ENCODE data around the gene KEAP1. TPM values are rescaled to one million over a fixed set of nuclear protein-coding genes. Genes with fewer than 3 reads are reported as not detected.
"Not testable (repeated sequence)": the region's sequence is repeated elsewhere in the genome, so short reads cannot be mapped to it uniquely, and the experiment has no call there.

Gene KEAP1
- total RNA-seq, 2 experiments from 2014 or later, result 68.0 to 71.0 TPM

DNA sequence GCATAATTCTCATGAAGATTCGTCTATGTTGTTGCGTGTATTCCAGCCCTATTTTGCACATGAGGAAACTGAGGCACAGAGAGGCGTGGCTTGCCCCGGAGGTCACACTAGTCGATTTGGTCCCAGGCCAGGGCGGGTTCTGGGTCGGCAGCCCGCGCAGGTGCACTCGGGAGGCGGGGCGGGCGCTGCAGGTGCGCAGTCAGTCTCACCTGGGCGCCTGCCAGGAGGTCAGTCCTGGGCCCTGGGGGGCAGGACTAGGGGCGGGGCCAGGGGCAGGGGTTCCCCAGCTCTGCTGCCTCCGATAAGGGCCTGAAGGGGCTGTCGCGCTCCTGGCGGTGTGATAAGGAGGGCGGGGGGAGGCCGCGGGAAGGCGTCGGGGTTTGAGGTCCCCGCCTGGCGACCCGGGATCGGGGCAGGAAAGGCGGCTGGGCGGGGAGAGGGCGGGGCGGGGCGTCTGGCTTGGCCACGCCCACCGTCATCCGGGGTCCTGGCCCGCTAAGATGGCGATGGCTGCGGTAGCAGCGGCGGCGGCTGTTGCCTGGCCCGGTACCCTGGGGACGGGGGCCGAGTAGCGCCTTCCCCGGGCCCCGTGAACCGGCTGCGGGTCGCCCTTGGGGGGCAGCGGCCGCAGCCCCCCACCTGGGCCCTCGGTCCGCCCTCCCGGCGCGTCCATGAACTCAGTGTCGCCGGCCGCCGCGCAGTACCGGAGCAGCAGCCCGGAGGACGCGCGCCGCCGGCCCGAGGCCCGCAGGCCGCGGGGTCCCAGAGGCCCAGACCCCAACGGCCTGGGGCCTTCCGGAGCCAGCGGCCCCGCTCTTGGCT is 40.5 kb upstream of the KEAP1 start, which contains the start of gene ATG4D:
Gene ATG4D, plus strand, starts transcription at position 485 of the 822 bp plus-strand sequence. Its CDS starts 187 bp downstream, at position 672.
- CTCF ChIA-PET, result interaction anchor here (1.5 to 2.7 kb wide), 4 partner anchors 9 to 60 kb away, joined by 3 to 18 read pairs (median 7); no protein-coding TSS in a partner anchor
- H3K4me3 Mint-ChIP-seq, result peak within 1 kb of the TSS; percentile 88
- intact Hi-C loops (cut with micrococcal nuclease), result loop anchor here (1.0 to 5.0 kb wide), 2 partner anchors 26 to 36 kb away; no protein-coding TSS in a partner anchor
- peak within 1 kb of the TSS; percentile 84 for H3K27ac Mint-ChIP-seq
- POLR2A ChIA-PET, result interaction anchor here (1.0 kb wide), 1 partner anchor 35 kb away, joined by 4 read pairs; no protein-coding TSS in a partner anchor
- peaks cover 3% of the 10 kb centered on the region for H3K36me3 Mint-ChIP-seq
- peaks cover 14% of the 10 kb centered on the region for H3K4me1 Mint-ChIP-seq (ENCODE audit: low read depth)
- no peaks in the 10 kb centered on the region for H3K9me3 Mint-ChIP-seq
- H3K27me3 Mint-ChIP-seq, result peaks cover 8% of the 10 kb centered on the region
- DNase-seq, result peak; percentile 85

DNA sequence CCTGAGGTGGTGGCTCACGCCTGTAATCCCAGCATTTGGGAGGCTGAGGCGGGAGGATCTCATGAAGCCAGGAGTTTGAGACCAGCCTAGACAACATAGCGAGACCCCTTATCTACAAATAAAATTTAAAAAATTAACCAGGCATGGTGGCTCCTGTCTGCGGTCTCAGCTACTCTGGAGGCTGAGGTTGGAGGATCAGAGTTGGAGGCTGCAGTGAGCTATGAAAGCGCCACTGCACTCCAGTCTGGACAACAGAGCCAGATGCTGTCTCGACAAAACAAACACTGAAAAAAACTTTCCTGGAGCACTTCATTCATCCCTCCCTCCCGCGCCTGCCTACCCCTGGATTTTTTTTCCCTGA is 39.9 kb upstream of the KEAP1 start:
- Mint-ChIP-seq H3K9me3 (no peaks in the 10 kb centered on the region), H3K27ac (peak overlapping the region; percentile 65), H3K4me3 (peak overlapping the region; percentile 68), H3K27me3 (peaks cover 10% of the 10 kb centered on the region), H3K4me1 (ENCODE audit: low read depth) (peaks cover 14% of the 10 kb centered on the region), H3K36me3 (peaks cover 3% of the 10 kb centered on the region)
- no peak for DNase-seq
- ChIA-PET CTCF (interaction anchor here (0.7 to 2.7 kb wide), 9 partner anchors 9 to 174 kb away, joined by 3 to 18 read pairs (median 4); partner anchors contain the start of genes CDKN2D and DNM2), POLR2A (interaction anchor here (0.6 to 1.0 kb wide), 2 partner anchors 13 to 35 kb away, joined by 3 to 4 read pairs; no protein-coding TSS in a partner anchor)
- intact Hi-C loops (cut with micrococcal nuclease), result loop anchor here (1.0 to 5.0 kb wide), 2 partner anchors 26 to 36 kb away; no protein-coding TSS in a partner anchor

DNA sequence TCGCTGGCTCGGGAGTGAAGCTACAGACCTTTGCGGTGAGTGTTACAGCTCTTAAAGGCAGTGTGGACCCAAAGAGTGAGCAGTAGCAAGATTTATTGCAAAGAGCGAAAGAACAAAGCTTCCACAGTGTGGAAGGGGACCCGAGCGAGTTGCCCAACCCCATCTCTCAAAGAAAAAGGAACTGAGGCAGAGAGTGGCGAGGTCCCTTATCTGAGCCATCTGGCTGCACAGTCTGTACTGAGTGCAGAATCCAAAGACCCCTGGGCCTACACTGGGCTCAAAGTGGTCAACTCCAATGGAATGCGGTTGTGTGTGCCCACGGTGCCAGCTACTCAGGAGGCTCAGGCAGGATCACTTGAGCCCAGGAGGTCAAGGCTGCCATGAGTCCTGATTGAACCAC is 35.9 kb upstream of the KEAP1 start:
- DNase-seq; H3K4me1 Mint-ChIP-seq (ENCODE audit: low read depth); intact Hi-C loops (cut with micrococcal nuclease); H3K9me3 Mint-ChIP-seq; H3K36me3 Mint-ChIP-seq; CTCF ChIA-PET; POLR2A ChIA-PET; H3K4me3 Mint-ChIP-seq; H3K27ac Mint-ChIP-seq: not testable (repeated sequence)
- peaks cover 16% of the 10 kb centered on the region for H3K27me3 Mint-ChIP-seq

DNA sequence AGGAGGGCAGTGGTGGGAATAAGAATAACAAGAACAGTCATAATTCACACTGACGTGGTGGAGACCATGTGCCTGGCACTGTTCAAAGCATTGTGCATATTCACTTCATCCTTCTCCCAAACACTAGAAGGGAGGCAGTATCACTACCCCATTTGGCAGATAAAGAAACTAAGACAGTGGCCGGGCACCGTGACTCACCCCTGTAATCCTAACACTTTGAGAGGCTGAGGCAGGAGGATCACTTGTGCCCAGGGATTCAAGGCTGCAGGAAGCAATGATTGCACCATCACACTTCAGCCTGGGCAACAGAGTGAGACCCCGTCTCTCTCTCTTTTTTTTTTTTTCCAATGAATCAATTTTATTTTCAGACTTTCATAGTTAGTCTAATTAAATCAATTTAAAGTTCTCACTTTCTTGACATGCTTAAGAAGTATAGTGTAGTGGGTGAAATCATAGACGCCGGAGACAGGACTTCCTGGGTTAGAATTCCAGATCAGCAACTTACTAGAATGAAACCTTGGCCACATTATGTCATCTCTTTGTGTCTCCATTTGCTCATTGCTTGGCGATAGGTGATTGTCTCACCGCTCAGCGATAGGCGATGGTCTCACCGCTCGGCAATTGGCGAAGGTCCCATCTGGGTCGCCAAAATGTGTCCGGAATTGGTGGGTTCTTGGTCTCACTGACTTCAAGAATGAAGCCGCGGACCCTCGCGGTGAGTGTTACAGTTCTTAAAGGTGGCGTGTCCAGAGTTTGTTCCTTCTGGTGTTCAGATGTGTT is 35.2 kb upstream of the KEAP1 start:
- Mint-ChIP-seq H3K9me3 (no peaks in the 10 kb centered on the region), H3K4me3 (no peak overlapping the region), H3K27me3 (peaks cover 20% of the 10 kb centered on the region), H3K4me1 (ENCODE audit: low read depth) (peaks cover 3% of the 10 kb centered on the region), H3K27ac (no peak overlapping the region), H3K36me3 (no peaks in the 10 kb centered on the region)
- intact Hi-C loops (cut with micrococcal nuclease), result no loop called here
- ChIA-PET CTCF (interaction anchor here (0.5 to 1.0 kb wide), 2 partner anchors 30 to 413 kb away, joined by 3 to 4 read pairs; no protein-coding TSS in a partner anchor), POLR2A (no interaction called here)
- DNase-seq, result no peak

DNA sequence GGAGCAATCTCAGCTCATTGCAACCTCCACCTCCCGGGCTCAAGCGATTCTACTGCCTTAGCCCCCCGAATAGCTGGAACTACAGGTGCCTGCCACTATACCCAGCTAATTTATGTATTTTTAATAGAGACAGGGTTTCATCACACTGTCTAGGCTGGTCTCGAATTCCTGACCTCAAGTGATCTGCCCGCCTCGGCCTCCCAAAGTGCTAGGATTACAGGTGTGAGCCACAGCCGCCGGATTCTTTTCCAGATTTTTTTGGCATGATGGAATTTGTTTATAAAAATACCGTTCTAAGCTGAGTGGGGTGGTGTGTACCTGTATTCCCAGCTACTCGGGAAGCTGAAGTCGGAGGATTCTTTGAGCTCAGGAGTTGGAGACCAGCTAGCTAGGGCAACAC is 34.5 kb upstream of the KEAP1 start:
- H3K4me1 Mint-ChIP-seq (ENCODE audit: low read depth), result no peaks in the 10 kb centered on the region
- H3K9me3 Mint-ChIP-seq, result no peaks in the 10 kb centered on the region
- intact Hi-C loops (cut with micrococcal nuclease), result no loop called here
- H3K27ac Mint-ChIP-seq, result no peak overlapping the region
- ChIA-PET CTCF (interaction anchor here (0.5 to 1.0 kb wide), 2 partner anchors 30 to 413 kb away, joined by 3 to 4 read pairs; no protein-coding TSS in a partner anchor), POLR2A (interaction anchor here (0.6 kb wide), 1 partner anchor 539 kb away, joined by 3 read pairs; no protein-coding TSS in a partner anchor)
- peaks cover 20% of the 10 kb centered on the region for H3K27me3 Mint-ChIP-seq
- DNase-seq, result no peak
- no peak overlapping the region for H3K4me3 Mint-ChIP-seq
- H3K36me3 Mint-ChIP-seq, result no peaks in the 10 kb centered on the region

DNA sequence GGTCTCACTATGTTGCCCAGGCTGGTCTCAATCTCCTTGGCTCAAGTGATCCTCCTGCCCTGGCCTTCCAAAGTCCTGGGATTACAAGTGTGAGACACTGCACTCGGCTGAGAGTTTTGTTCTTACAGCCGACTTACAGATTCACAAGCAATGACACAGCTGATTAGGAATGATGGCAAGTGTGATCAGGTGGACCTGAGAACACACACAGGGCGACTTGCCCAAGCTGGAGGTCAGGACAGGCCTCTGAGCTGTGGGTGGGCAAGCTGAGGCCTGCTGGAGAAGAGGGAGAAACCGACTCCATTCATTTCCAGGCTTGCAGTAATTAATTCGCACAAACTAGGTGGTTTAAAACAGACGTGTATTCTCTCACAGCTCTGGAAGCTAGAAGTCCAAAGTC is 32.5 kb upstream of the KEAP1 start:
- ChIA-PET CTCF (interaction anchor here (1.0 kb wide), 1 partner anchor 10 kb away, joined by 3 read pairs; no protein-coding TSS in a partner anchor), POLR2A (no interaction called here)
- no peaks in the 10 kb centered on the region for H3K36me3 Mint-ChIP-seq
- intact Hi-C loops (cut with micrococcal nuclease), result no loop called here
- no peak overlapping the region for H3K27ac Mint-ChIP-seq
- DNase-seq, result no peak
- no peak overlapping the region for H3K4me3 Mint-ChIP-seq
- H3K27me3 Mint-ChIP-seq, result peaks cover 20% of the 10 kb centered on the region
- no peaks in the 10 kb centered on the region for H3K9me3 Mint-ChIP-seq
- no peaks in the 10 kb centered on the region for H3K4me1 Mint-ChIP-seq (ENCODE audit: low read depth)

DNA sequence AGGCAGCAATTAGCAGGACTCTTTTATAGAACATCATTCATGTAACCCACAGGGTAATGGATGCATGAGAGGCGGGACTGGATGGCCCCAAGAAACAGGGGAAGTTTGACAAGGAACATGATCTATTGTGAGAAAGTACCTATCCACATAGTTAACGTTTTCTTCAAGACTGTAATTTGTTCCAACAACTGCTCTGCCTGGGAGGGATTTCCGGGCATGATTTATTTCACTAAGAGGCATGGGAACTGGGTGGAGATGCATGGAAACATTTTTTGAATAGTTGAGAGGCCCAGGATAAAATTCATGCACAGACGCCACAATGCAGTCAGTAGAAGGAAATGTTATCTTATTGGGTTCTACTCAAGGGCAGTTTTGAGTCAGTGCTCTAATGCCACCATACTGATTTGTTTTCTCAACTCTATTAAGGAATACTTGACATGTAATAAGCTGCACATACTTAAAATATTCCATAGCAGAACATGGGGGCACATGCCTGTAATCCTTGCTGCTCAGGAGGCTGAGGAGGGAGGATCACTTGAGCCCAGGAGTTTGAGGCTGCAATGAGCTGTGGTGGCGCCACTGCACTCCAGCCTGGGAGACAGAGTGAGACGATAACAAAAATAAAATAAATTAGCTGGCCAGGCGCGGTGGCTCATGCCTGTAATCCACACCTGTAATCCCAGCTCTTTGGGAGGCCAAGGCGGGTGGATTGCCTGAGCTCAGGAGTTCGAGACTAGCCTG is 30.7 kb upstream of the KEAP1 start:
- H3K36me3 Mint-ChIP-seq, result no peaks in the 10 kb centered on the region
- peaks cover 13% of the 10 kb centered on the region for H3K27me3 Mint-ChIP-seq
- no peak overlapping the region for H3K27ac Mint-ChIP-seq
- no peaks in the 10 kb centered on the region for H3K9me3 Mint-ChIP-seq
- no peak overlapping the region for H3K4me3 Mint-ChIP-seq
- ChIA-PET POLR2A (no interaction called here), CTCF (interaction anchor here (0.6 to 1.1 kb wide), 3 partner anchors 19 to 182 kb away, joined by 3 read pairs; no protein-coding TSS in a partner anchor)
- no peak for DNase-seq
- intact Hi-C loops (cut with micrococcal nuclease), result no loop called here
- no peaks in the 10 kb centered on the region for H3K4me1 Mint-ChIP-seq (ENCODE audit: low read depth)

DNA sequence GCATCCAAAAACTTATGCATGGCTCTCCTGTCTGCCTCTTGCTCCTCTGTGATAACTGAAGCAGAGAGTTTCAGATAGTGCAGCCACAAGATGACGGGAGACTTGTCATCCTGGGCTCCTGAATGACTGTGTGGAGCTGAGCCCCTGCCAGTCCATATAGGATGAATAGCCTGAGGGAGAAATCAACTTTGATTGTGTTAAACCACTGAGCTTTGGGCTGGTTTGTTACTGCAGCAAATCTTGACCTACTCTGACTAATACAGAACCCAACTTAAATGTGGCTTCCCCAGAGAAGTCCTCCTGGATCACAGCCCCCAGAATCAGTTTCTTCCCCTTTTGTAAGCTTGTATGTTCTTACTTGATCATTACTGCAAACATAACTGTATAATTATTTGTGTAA is 29.3 kb upstream of the KEAP1 start:
- CTCF ChIA-PET, result interaction anchor here (1.0 kb wide), 2 partner anchors 46 to 112 kb away, joined by 3 to 4 read pairs; no protein-coding TSS in a partner anchor
- Mint-ChIP-seq H3K27ac (no peak overlapping the region), H3K36me3 (no peaks in the 10 kb centered on the region), H3K27me3 (peaks cover 10% of the 10 kb centered on the region), H3K4me1 (ENCODE audit: low read depth) (no peaks in the 10 kb centered on the region), H3K4me3 (no peak overlapping the region), H3K9me3 (no peaks in the 10 kb centered on the region)
- intact Hi-C loops (cut with micrococcal nuclease), result no loop called here
- POLR2A ChIA-PET, result no interaction called here
- DNase-seq, result no peak

DNA sequence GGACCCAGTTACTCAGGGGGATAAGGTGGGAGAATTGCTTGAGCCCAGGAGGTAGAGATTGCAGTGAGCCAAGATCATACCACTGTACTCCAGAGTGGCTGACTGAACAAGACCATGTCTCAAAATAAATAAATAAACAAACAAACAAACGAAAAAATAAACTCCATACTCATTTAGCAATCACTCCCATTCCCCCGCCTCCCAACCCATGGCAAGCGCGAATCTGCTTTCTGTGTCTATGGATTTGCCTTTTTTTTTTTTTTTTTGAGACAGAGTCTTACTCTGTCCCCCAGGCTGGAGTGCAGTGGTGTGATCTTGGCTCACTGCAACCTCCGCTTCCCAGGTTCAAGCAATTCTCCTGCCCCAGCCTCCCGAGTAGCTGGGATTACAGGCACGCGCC is 23.7 kb upstream of the KEAP1 start:
- H3K27me3 Mint-ChIP-seq; POLR2A ChIA-PET; H3K4me1 Mint-ChIP-seq (ENCODE audit: low read depth); intact Hi-C loops (cut with micrococcal nuclease); H3K36me3 Mint-ChIP-seq; DNase-seq; H3K4me3 Mint-ChIP-seq; H3K9me3 Mint-ChIP-seq; H3K27ac Mint-ChIP-seq: not testable (repeated sequence)
- CTCF ChIA-PET, result interaction anchor here (1.5 kb wide), 1 partner anchor 15 kb away, joined by 4 read pairs; no protein-coding TSS in a partner anchor

DNA sequence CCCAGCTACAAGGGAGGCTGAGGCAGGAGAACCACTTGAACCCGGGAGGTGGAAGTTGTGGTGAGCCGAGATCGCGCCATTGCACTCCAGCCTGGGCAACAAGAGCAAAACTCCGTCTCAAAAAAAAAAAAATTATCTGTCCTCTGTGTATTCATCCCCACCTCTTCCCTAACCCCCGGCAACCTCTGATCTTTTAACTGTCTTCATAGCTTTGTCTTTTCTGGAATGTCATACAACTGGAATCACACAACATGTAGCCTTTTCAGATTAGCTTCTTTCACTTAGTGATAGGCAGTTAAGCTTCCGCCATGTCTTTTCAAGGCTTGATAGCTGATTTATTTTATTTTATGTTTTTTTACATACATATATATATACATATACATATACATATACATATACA is 22.5 kb upstream of the KEAP1 start:
- ChIA-PET POLR2A (no interaction called here), CTCF (interaction anchor here (0.7 to 1.5 kb wide), 3 partner anchors 13 to 17 kb away, joined by 3 to 4 read pairs (median 3); no protein-coding TSS in a partner anchor)
- intact Hi-C loops (cut with micrococcal nuclease), result no loop called here
- H3K4me1 Mint-ChIP-seq (ENCODE audit: low read depth), result no peaks in the 10 kb centered on the region
- H3K9me3 Mint-ChIP-seq, result no peaks in the 10 kb centered on the region
- no peaks in the 10 kb centered on the region for H3K27me3 Mint-ChIP-seq
- H3K36me3 Mint-ChIP-seq, result no peaks in the 10 kb centered on the region
- H3K4me3 Mint-ChIP-seq, result no peak overlapping the region
- no peak for DNase-seq
- H3K27ac Mint-ChIP-seq, result no peak overlapping the region

DNA sequence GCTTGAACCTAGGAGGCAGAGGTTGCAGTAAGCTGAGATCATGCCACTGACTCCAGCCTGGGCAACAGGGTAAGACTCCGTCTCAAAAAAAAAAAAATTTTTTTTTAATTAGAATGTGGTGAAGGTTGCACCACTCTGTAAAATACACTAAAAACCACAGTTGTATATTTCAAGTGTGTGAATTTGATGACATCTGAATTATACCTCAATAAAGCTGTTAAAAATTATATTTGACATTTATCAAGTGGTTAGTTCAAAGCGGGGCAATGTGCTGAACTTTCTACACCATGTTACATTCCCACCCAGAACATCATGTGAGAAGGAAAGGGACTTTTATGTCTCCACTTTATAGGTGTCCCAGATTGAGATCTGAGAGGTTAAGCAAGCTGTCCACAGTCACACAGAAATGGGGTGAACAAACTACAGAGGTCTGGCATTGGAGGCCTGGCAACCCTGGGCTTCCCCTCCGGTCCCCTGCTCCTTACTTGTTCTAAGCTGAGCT is 20.0 kb upstream of the KEAP1 start:
- Mint-ChIP-seq H3K27ac (no peak overlapping the region), H3K4me3 (no peak overlapping the region), H3K9me3 (no peaks in the 10 kb centered on the region), H3K36me3 (no peaks in the 10 kb centered on the region), H3K27me3 (peaks cover 17% of the 10 kb centered on the region), H3K4me1 (ENCODE audit: low read depth) (peaks cover 12% of the 10 kb centered on the region)
- CTCF ChIA-PET, result interaction anchor here (1.1 to 1.8 kb wide), 2 partner anchors 30 to 88 kb away, joined by 4 to 5 read pairs; no protein-coding TSS in a partner anchor
- DNase-seq, result no peak
- intact Hi-C loops (cut with micrococcal nuclease), result no loop called here
- POLR2A ChIA-PET, result interaction anchor here (0.6 kb wide), 1 partner anchor 247 kb away, joined by 3 read pairs; no protein-coding TSS in a partner anchor
